K562 (cell line): Measurements from ENCODE around the gene P4HB. TPM values are rescaled to one million over a fixed set of nuclear protein-coding genes. Genes with fewer than 3 reads are reported as not detected.

ENCODE experiments used
- CUX1 ChIP-seq: fragments of 200-800 bp; sonication (Bioruptor generic); IDR thresholded peaks from 2 replicates; pipeline ENCODE4 v1.6.1; 2016; ENCODE audit warnings: missing genetic modification characterization, missing compliant biosample characterization
- E2F6 ChIP-seq, 2 experiments: IDR thresholded peaks; 2 replicates each; pipeline ENCODE4 v1.6.1; 2011; ENCODE audit warnings: borderline replicate concordance in 1 of 2, control low read depth in 1 of 2, low read depth in 1 of 2, low read length in 1 of 2, mild to moderate bottlenecking in 1 of 2, mixed read lengths in 1 of 2, moderate library complexity in 1 of 2; ENCODE audit not compliant: insufficient read depth in 1 of 2, insufficient read length in 1 of 2, poor library complexity in 1 of 2, severe bottlenecking in 1 of 2; ENCODE audit errors: extremely low read depth in 1 of 2
- EGR1 ChIP-seq: fragments of 450-650 bp; conservative IDR thresholded peaks from 2 replicates; pipeline ENCODE4 v1.6.1; 2017; ENCODE audit warnings: mild to moderate bottlenecking
- FOXM1 ChIP-seq, 2 experiments: fragments of 450-650 bp in 1 of 2; sonication (generic) in 1 of 2; formaldehyde crosslinking in 1 of 2; IDR thresholded peaks; 2 replicates each; pipeline versions ENCODE4 v1.6.1 to v1.9.0; 2017 to 2022; ENCODE audit warnings: low read depth in 2 of 2, mild to moderate bottlenecking in 2 of 2, missing genetic modification reagents in 1 of 2, moderate library complexity in 1 of 2
- HES1 ChIP-seq: fragments of 450-650 bp; IDR thresholded peaks from 2 replicates; pipeline ENCODE4 v1.6.1; 2016; ENCODE audit warnings: low read depth, mild to moderate bottlenecking, moderate library complexity
- HNRNPUL1 ChIP-seq: fragments of 200-400 bp; formaldehyde crosslinking; IDR thresholded peaks from 2 replicates; pipeline ENCODE4 v1.6.1; 2017; ENCODE audit warnings: low read length
- KAT8 ChIP-seq: fragments of 450-650 bp; IDR thresholded peaks from 2 replicates; pipeline ENCODE4 v1.6.1; 2016; ENCODE audit warnings: low read depth, mild to moderate bottlenecking
- MLLT1 ChIP-seq, 2 experiments: fragments of 450-650 bp; IDR thresholded peaks; 2 replicates each; pipeline ENCODE4 v1.6.1; 2016
- POLR2G ChIP-seq: fragments of 200-400 bp; formaldehyde crosslinking; IDR thresholded peaks from 2 replicates; pipeline ENCODE4 v1.6.1; 2017; ENCODE audit warnings: low read depth, mild to moderate bottlenecking, antibody characterized with exemption, low read length, moderate library complexity
- SIX5 ChIP-seq, 2 experiments: IDR thresholded peaks; 2 replicates each; pipeline ENCODE4 v1.6.1; 2011; ENCODE audit warnings: low read length in 2 of 2, borderline replicate concordance in 1 of 2, low read depth in 1 of 2, mild to moderate bottlenecking in 1 of 2, moderate library complexity in 1 of 2; ENCODE audit not compliant: insufficient read depth in 1 of 2
- SMAD4 ChIP-seq: fragments of 250-450 bp; sonication (Bioruptor Pico); conservative IDR thresholded peaks from 2 replicates; pipeline ENCODE4 v1.8.0; 2021; ENCODE audit warnings: inconsistent platforms, mild to moderate bottlenecking, moderate library complexity
- SREBF2 ChIP-seq: sonication (generic); formaldehyde crosslinking; IDR thresholded peaks from 2 replicates; pipeline ENCODE4 v1.4.0; 2020; ENCODE audit warnings: mild to moderate bottlenecking, missing genetic modification reagents
- TBL1XR1 ChIP-seq, 2 experiments: IDR thresholded peaks; 2 replicates each; pipeline ENCODE4 v1.6.1; 2012; ENCODE audit warnings: improper control_type of control experiment in 2 of 2, low read length in 2 of 2, mild to moderate bottlenecking in 1 of 2
- ZFP1 ChIP-seq: fragments of 450-650 bp; formaldehyde crosslinking; IDR thresholded peaks from 2 replicates; pipeline ENCODE4 v1.4.0; 2020; ENCODE audit warnings: mild to moderate bottlenecking, mixed read lengths
- ZNF263 ChIP-seq: sonication (generic); formaldehyde crosslinking; IDR thresholded peaks from 2 replicates; pipeline ENCODE4 v1.8.0; 2022; ENCODE audit warnings: mild to moderate bottlenecking, missing genetic modification reagents, borderline replicate concordance
- ZNF589 ChIP-seq: fragments of 200-800 bp; sonication (Bioruptor generic); IDR thresholded peaks from 2 replicates; pipeline ENCODE4 v1.6.1; 2016; ENCODE audit warnings: low read depth, missing genetic modification characterization, missing compliant biosample characterization
- polyA plus RNA-seq, 8 experiments: library from polyadenylated mRNA; depleted of rRNA in 4 of 8; stranded (reverse) in 5 of 8; unstranded in 3 of 8; fragments of >200 nt; fragmentation: Nextera tagmentation in 2 of 8; fragmentation: Illumina TruSeq in 1 of 8; extraction: Ambion mirVana in 2 of 8; extraction: Trizol in 1 of 8; gene quantifications; 2 replicates each; pipeline versions ENCODE4 v1.2.1 to v1.2.3, GENCODE V29; 2011 to 2014; ENCODE audit warnings: inconsistent platforms in 1 of 8, missing spikeins in 1 of 8
- total RNA-seq, 7 experiments: library from RNA; depleted of rRNA in 6 of 7; stranded (reverse); fragments of >200 nt in 6 of 7; fragmentation: Illumina TruSeq in 2 of 7; extraction: Trizol in 2 of 7; gene quantifications; 2 replicates each; pipeline versions ENCODE4 v1.2.1 to v1.2.3, GENCODE V29; 2011 to 2021; ENCODE audit warnings: low replicate concordance in 1 of 7

P4HB gene
- total and polyA plus RNA-seq, 9 of the 15 experiments (the other 6 are each of a cell fraction or from before 2014, with no cell fraction given): 4.4 to 645 (median 325) TPM

- TF ChIP-seq CUX1 (CRISPR knock-in tag) (peak; percentile 100), HNRNPUL1 (no peak), FOXM1 (IDR thresholded peaks at IDR 0.05; ENCODE audit: low read depth) (peak; percentile 41; the same call in 1 of the 2 replicates), FOXM1 (CRISPR knock-in tag; IDR thresholded peaks at IDR 0.05; ENCODE audit: low read depth) (no peak), POLR2G (peak; percentile 85), ZFP1 (CRISPR knock-in tag) (no peak), ZNF263 (peak; percentile 98), KAT8 (no peak), ZNF589 (CRISPR knock-in tag) (peak; percentile 100), SIX5 (IDR thresholded peaks at IDR 0.05; ENCODE audit: borderline replicate concordance in 1 of 2, insufficient read depth in 1 of 2, low read depth in 1 of 2, low read length in 2 of 2) (no peak; a peak in 1 of 4 replicates), EGR1 (peak; percentile 57), HES1 (peak; percentile 91), MLLT1 (IDR thresholded peaks at IDR 0.05) (peak in 1 of 2 experiments; percentile 100; a peak in 3 of 4 replicates), SREBF2 (CRISPR knock-in tag) (no peak), TBL1XR1 (IDR thresholded peaks at IDR 0.05; ENCODE audit: low read length in 2 of 2) (peak in 1 of 2 experiments; percentile 20; a peak in 1 of 4 replicates), E2F6 (IDR thresholded peaks at IDR 0.05; ENCODE audit: borderline replicate concordance in 1 of 2, extremely low read depth in 1 of 2, insufficient read depth in 1 of 2, insufficient read length in 1 of 2, low read depth in 1 of 2, low read length in 1 of 2, poor library complexity in 1 of 2, severe bottlenecking in 1 of 2) (peak; percentile 66 to 67), SMAD4 (peak; percentile 97)
Observed at GRCh38 chr17:81860756-81861568, 627 bp upstream of the P4HB start (continued).
